Left lung (tissue), 10 donors: ENCODE measurements around the gene POLR2L. TPM values are rescaled to one million over a fixed set of nuclear protein-coding genes. Genes with fewer than 3 reads are reported as not detected.

Source experiments
- ATAC-seq: fragments of 200-7000 bp; cut with Tn5 transposase; one replicate; pipeline ENCODE4 v1.9.1; 2020; ENCODE audit warnings: moderate library complexity
- DNase-seq, 4 donors: peaks; one replicate each; pipeline ENCODE4 v3.0.0-alpha.2; 2013 to 2020
- H3K27ac ChIP-seq, 2 donors: fragments of 200-600 bp; sonication (generic) in 1 of 2; one replicate each; pipeline versions ENCODE4 v1.5.0 to v1.8.0; 2020 to 2021
- H3K27me3 ChIP-seq, 2 donors: fragments of 200-600 bp; sonication (generic) in 1 of 2; one replicate each; pipeline versions ENCODE4 v1.5.0 to v1.8.0; 2020 to 2021
- H3K36me3 ChIP-seq, 2 donors: fragments of 200-600 bp; sonication (generic) in 1 of 2; one replicate each; pipeline versions ENCODE4 v1.5.0 to v1.8.0; 2020 to 2021
- H3K4me1 ChIP-seq, 2 donors: fragments of 200-600 bp; one replicate each; pipeline ENCODE4 v1.8.0; 2021
- H3K4me3 ChIP-seq, 2 donors: fragments of 200-600 bp; sonication (generic) in 1 of 2; one replicate each; pipeline versions ENCODE4 v1.5.0 to v1.8.0; 2020 to 2021; ENCODE audit warnings: mild to moderate bottlenecking in 1 of 2
- H3K9me3 ChIP-seq, 2 donors: fragments of 200-600 bp; sonication (generic) in 1 of 2; one replicate each; pipeline versions ENCODE4 v1.5.0 to v1.8.0; 2020 to 2021
- CTCF ChIP-seq, 2 donors: fragments of 200-600 bp; sonication (generic) in 1 of 2; IDR thresholded peaks; one replicate each; pipeline versions ENCODE4 v1.5.0 to v1.8.0; 2021; ENCODE audit warnings: antibody characterized with exemption in 2 of 2
- intact Hi-C, 2 donors: fragments of 100-400 bp; cut with DNase I; formaldehyde crosslinking; loops; one replicate each; pipeline versions ENCODE4 v1.11.2 to v1.14.2; 2022
- polyA plus RNA-seq, 6 donors: library from polyadenylated mRNA; unstranded; fragments of 120-200 nt; gene quantifications; one replicate each; pipeline ENCODE4 v1.2.1, GENCODE V29; 2013; ENCODE audit not compliant: insufficient read length in 6 of 6
- total RNA-seq, 2 donors: library from RNA; stranded (reverse); fragmentation: NEBNext Ultra II Directional; extraction: Animal tissue kit (Norgen Biotek cat#: 25700); gene quantifications; one replicate each; pipeline ENCODE4 v1.2.1, GENCODE V29; 2021
- donor health status: DM: no; HTN: yes; CAD: no.
- donor health status: DM: no; HTN: no; CAD: no.

POLR2L gene
- total and polyA plus RNA-seq, 8 donors: 65.2 to 227 (median 103) TPM

- no peak for ATAC-seq
- intact Hi-C loops: no loop called here
- no peak overlapping the region for H3K4me3 ChIP-seq
- H3K27me3 ChIP-seq: no peaks in the 10 kb centered on the region
- no peak for DNase-seq
- no peaks in the 10 kb centered on the region for H3K9me3 ChIP-seq
- H3K4me1 ChIP-seq: peaks cover 14 to 41% of the 10 kb centered on the region in 2 donors
- no peak for TF ChIP-seq CTCF (IDR thresholded peaks at IDR 0.05)
- no peak overlapping the region for H3K27ac ChIP-seq
- H3K36me3 ChIP-seq: peaks cover 0 to 31% of the 10 kb centered on the region in 2 donors
Measured at GRCh38 chr11:802693-803466, 39.4 kb downstream of the POLR2L start.

GRCh38 chr11:802018-802617 lies 40.2 kb downstream of the POLR2L start:
- intact Hi-C loops: no loop called here

GRCh38 chr11:801097-801780 lies 41.1 kb downstream of the POLR2L start:
- ATAC-seq: no peak
- Histone ChIP-seq H3K9me3 (no peaks in the 10 kb centered on the region), H3K27ac (no peak overlapping the region), H3K36me3 (peaks cover 0 to 31% of the 10 kb centered on the region in 2 donors), H3K4me1 (peaks cover 24 to 48% of the 10 kb centered on the region in 2 donors), H3K27me3 (no peaks in the 10 kb centered on the region), H3K4me3 (no peak overlapping the region)
- intact Hi-C loops: no loop called here
- no peak for DNase-seq
- no peak for TF ChIP-seq CTCF (IDR thresholded peaks at IDR 0.05)

More at GRCh38 chr11:802018-802617, 40.2 kb downstream of the POLR2L start:
- Histone ChIP-seq H3K4me3 (no peak overlapping the region), H3K36me3 (peaks cover 0 to 31% of the 10 kb centered on the region in 2 donors), H3K27me3 (no peaks in the 10 kb centered on the region), H3K27ac (no peak overlapping the region), H3K4me1 (peaks cover 15 to 42% of the 10 kb centered on the region in 2 donors), H3K9me3 (no peaks in the 10 kb centered on the region)
- no peak for TF ChIP-seq CTCF (IDR thresholded peaks at IDR 0.05)
- ATAC-seq: no peak
- DNase-seq: no peak

- no peak for TF ChIP-seq CTCF (IDR thresholded peaks at IDR 0.05)
- intact Hi-C loops: no loop called here
- no peaks in the 10 kb centered on the region for H3K9me3 ChIP-seq
- no peak overlapping the region for H3K27ac ChIP-seq
- no peak overlapping the region for H3K4me3 ChIP-seq
- H3K4me1 ChIP-seq: peaks cover 25 to 48% of the 10 kb centered on the region in 2 donors
- ATAC-seq: no peak
- peaks cover 0 to 31% of the 10 kb centered on the region in 2 donors for H3K36me3 ChIP-seq
- H3K27me3 ChIP-seq: no peaks in the 10 kb centered on the region
- DNase-seq: no peak
Measured at GRCh38 chr11:800473-800872, 41.9 kb downstream of the POLR2L start.
